NCI-H1092 (cell line): ENCODE measurements around the gene PRAMEF6.
"Not testable (repeated sequence)": the region's sequence is repeated elsewhere in the genome, so short reads cannot be mapped to it uniquely, and the experiment has no call there.

Source experiments
- DNase-seq: peaks from one replicate; lab custom pipeline; 2025; lab: John Stamatoyannopoulos, UW

The PRAMEF6 gene

DNA sequence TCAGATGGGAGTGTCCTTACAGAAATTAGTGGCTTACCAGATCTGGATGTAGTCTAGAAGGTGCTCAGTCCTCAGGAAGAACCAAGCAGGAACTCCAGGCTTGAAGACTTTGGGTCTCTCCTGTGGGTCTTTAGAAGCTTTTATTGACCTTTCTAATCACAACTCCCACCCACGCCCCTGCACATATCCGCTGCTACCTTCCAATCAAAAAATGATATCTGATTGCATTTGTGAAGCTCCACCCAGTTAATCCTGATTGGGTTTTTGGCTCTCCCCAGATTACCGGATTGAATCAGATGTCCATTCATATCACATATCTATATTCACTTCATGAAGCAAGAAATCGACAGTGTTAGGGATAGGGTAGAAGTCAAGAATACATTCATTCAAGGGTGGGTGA, at the start of gene PRAMEF6:
Gene PRAMEF6 (minus strand): TSS at position 101 of the 400 bp plus-strand sequence. CDS start 5,062 bp downstream, outside the sequence.
- not testable (repeated sequence) for DNase-seq

DNA sequence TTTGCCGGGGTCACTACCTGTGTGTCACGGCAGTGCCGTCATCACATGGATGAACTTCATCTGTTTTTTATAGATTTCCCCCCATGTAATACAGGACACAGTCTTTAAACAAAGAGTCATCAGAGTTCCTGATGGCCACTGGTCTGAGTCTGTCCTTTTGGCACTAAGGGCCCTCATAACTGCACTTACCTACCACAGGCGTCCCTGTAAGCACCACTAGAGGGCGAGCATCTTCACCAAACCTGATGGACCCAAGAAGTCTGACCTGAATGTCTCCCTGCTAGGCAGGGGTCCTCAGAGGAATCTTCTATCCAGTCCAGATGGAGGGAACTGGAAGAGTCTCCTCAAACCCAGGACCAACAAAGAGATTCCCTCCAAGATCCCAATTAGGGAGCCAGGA, 23.0 kb downstream of the PRAMEF6 start:
- not testable (repeated sequence) for DNase-seq

DNA sequence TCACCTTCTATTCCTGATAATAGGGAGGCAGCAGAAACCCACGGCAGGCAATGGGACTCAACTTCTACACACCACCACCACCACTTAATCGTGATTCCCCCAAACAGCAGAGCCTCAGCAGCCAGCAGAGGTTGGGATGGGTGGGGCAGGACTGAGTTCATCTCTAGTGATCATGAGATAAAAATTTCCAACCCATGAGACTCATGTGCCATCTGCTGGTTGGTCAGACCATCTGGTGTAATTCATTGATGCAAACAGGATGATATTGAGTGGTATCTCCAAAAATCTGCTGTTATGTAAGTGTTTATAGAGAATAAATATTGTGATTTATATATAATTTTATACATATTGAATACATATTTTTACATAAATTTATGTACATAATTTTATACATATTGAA, 25.6 kb downstream of the PRAMEF6 start:
- not testable (repeated sequence) for DNase-seq

DNA sequence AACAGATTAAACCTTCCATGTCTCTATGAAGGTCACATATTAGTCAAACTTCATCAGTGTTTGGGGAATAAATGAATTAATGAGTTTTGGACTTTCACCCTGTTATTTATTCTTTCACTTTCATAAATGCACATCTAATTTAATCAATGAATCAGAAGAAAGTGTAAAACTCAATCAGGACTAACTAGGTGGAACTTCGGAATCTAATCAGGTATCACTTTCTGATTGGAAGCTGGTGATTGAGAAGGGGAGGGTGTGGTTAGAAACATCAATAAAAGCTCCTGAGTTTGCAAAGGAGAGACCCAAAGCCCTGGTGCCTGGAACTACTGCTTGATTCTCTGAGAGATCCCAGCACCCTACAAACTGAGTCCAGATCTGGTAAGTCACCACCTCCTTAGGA, 31.1 kb downstream of the PRAMEF6 start, which contains the start of gene PRAMEF7:
Gene PRAMEF7 (plus strand): TSS at position 301 of the 400 bp plus-strand sequence. CDS start 1,083 bp downstream, outside the sequence.
- not testable (repeated sequence) for DNase-seq

DNA sequence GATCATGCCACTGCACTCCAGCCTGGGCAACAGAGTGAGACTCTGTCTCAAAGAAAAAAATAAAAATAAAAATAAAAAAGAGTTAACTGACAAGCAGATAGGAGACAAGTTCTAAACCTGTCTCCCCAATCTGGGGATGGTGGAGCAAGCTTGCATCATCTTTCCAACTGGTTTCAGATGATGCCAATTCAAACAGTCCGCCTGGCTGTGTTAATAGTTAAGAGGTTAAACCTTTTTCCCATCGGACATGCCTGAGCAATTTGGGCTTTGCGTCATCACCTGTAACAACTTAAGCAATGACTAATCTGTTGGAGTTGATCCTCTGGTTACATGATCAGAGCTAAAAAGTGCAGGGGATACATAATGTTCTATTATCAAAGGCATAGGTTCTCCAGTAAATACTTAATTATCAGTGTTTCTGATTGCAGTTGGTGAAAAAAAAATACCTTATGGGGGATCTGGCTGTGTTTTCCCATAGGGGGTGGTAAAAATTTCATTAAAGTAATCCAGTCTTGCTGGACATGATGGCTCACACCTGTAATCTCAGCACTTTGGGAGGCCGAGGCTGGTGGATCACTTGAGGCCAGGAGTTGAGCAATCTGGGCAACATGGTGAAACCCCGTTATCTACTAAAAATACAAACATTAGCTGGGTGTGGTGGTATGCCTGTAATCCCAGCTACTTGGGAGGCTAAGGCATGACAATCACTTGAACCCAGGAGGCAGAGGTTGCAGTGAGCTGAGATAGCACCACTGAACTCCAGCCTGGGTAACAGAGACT, 43.4 kb downstream of the PRAMEF6 start:
- not testable (repeated sequence) for DNase-seq

DNA sequence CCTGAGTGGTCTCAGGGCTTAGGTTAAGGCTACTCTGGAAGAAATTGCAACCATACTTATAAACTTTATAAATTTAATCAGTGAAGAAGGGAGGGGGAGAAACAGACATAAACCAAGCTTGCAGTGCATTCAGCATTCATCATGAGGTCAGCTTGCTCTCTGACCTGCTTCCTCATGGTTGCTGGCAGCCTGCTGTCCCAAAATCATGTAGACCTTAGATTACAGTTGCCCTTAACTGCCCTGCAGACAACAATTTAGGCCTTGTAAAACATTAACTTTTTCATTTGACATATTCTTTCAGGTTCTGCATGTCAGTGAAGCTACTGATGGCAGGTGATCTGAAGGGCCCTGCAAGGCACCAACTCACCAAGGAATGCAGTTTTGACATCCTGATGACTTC, 48.2 kb downstream of the PRAMEF6 start:
- DNase-seq, result not testable (repeated sequence)

DNA sequence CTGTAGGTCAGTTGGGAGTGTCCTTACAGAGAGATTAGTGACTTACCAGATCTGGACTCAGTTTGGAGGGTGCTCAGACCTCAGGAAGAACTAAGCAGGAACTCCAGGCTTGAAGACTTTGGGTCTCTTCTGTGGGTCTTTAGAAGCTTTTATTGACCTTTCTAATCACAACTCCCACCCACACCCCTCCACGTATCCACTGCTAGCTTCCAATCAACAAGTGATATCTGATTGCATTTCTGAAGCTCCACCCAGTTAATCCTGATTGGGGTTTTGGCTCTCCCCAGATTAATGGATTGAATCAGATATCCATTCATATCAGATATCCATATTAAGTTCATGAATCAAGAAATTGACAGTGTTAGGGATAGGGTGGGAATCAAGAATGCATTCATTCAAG, 49.2 kb downstream of the PRAMEF6 start, which contains the start of gene PRAMEF10:
Gene PRAMEF10 (minus strand): TSS at position 101 of the 400 bp plus-strand sequence. CDS start 2,423 bp downstream, outside the sequence.
- not testable (repeated sequence) for DNase-seq
